GM19035 (cell line): Measurements from ENCODE around the gene RFX3.

Source experiments
- ATAC-seq: cut with Tn5 transposase; IDR thresholded peaks from one replicate; pipeline ENCODE4 v1.9.1; 2021; ENCODE audit not compliant: unreplicated experiment

Gene RFX3

GRCh38 chr9:3525836-3526164 is at the start of gene RFX3:
RFX3 (minus strand) TSS chr9:3526001; CDS start chr9:3395588, 130,413 bp downstream.
- peak; percentile 43 for ATAC-seq

GRCh38 chr9:3571500-3571899 is 45.7 kb upstream of the RFX3 start:
- no peak for ATAC-seq

- no peak for ATAC-seq
These were observed 43.7 kb upstream of the RFX3 start for GRCh38 chr9:3569529-3569928.

- ATAC-seq, result no peak
These were observed 42.2 kb upstream of the RFX3 start for GRCh38 chr9:3567988-3568387.

- no peak for ATAC-seq
These were observed 27.4 kb upstream of the RFX3 start for GRCh38 chr9:3553076-3553765.

- ATAC-seq, result no peak
These were observed 23.4 kb upstream of the RFX3 start for GRCh38 chr9:3549225-3549624.

- no peak for ATAC-seq
These were observed 22.8 kb upstream of the RFX3 start for GRCh38 chr9:3548648-3549047.

GRCh38 chr9:3541206-3541605 is 15.4 kb upstream of the RFX3 start:
- no peak for ATAC-seq

GRCh38 chr9:3534614-3535404 is 9.0 kb upstream of the RFX3 start:
- ATAC-seq, result no peak

- no peak for ATAC-seq
These were observed 6.4 kb upstream of the RFX3 start for GRCh38 chr9:3532158-3532557.

GRCh38 chr9:3528451-3528850 is 2.6 kb upstream of the RFX3 start:
- no peak for ATAC-seq

- ATAC-seq, result no peak
These were observed 1.5 kb upstream of the RFX3 start for GRCh38 chr9:3526997-3527940.

- ATAC-seq, result peak; percentile 71
These were observed 580 bp upstream of the RFX3 start for GRCh38 chr9:3526165-3526996.

- peak; percentile 2 for ATAC-seq
These were observed 535 bp downstream of the RFX3 start for GRCh38 chr9:3525096-3525835.

- no peak for ATAC-seq
These were observed 3.8 kb downstream of the RFX3 start for GRCh38 chr9:3521966-3522365.

- ATAC-seq, result no peak
These were observed 5.2 kb downstream of the RFX3 start for GRCh38 chr9:3520564-3520963.

- ATAC-seq, result no peak
These were observed 8.3 kb downstream of the RFX3 start for GRCh38 chr9:3517377-3518048.

GRCh38 chr9:3516667-3517330 is 9.0 kb downstream of the RFX3 start:
- ATAC-seq, result no peak

- ATAC-seq, result no peak
These were observed 10.4 kb downstream of the RFX3 start for GRCh38 chr9:3515405-3515804.
